Amniotic epithelial cell (primary cell): Measurements from ENCODE around the gene IGSF11.
"Not testable (repeated sequence)": the region's sequence is repeated elsewhere in the genome, so short reads cannot be mapped to it uniquely, and the experiment has no call there.

ENCODE experiments used
- DNase-seq: peaks from one replicate; pipeline ENCODE4 v3.0.0-alpha.2; 2010; ENCODE audit warnings: low read depth

IGSF11 gene

GRCh38 chr3:118988198-118989130 lies 46.2 kb downstream of the IGSF11 start:
- DNase-seq: no peak

GRCh38 chr3:118987477-118987876 lies 47.2 kb downstream of the IGSF11 start:
- DNase-seq: peak; percentile 10

GRCh38 chr3:118986734-118987133 lies 47.9 kb downstream of the IGSF11 start:
- no peak for DNase-seq

GRCh38 chr3:118984699-118985098 lies 49.9 kb downstream of the IGSF11 start:
- DNase-seq: no peak

GRCh38 chr3:118981494-118982134 lies 53.0 kb downstream of the IGSF11 start:
- DNase-seq: no peak

GRCh38 chr3:118980832-118981231 lies 53.8 kb downstream of the IGSF11 start:
- no peak for DNase-seq

- DNase-seq: no peak
Observed at GRCh38 chr3:118978393-118978758, 56.3 kb downstream of the IGSF11 start.

- no peak for DNase-seq
Observed at GRCh38 chr3:118977671-118978392, 56.8 kb downstream of the IGSF11 start.

- no peak for DNase-seq
Observed at GRCh38 chr3:118977118-118977517, 57.5 kb downstream of the IGSF11 start.

GRCh38 chr3:118975476-118975875 lies 59.2 kb downstream of the IGSF11 start:
- not testable (repeated sequence) for DNase-seq

- DNase-seq: peak; percentile 0
Observed at GRCh38 chr3:118974356-118975097, 60.1 kb downstream of the IGSF11 start.

GRCh38 chr3:118973050-118973449 lies 61.6 kb downstream of the IGSF11 start:
- DNase-seq: no peak

- DNase-seq: no peak
Observed at GRCh38 chr3:118970819-118971218, 63.8 kb downstream of the IGSF11 start.

- no peak for DNase-seq
Observed at GRCh38 chr3:118968640-118969039, 66.0 kb downstream of the IGSF11 start.

- DNase-seq: no peak
Observed at GRCh38 chr3:118968111-118968510, 66.5 kb downstream of the IGSF11 start.

- no peak for DNase-seq
Observed at GRCh38 chr3:118966700-118967099, 67.9 kb downstream of the IGSF11 start.

GRCh38 chr3:118963711-118964110 lies 70.9 kb downstream of the IGSF11 start:
- no peak for DNase-seq

- peak; percentile 1 for DNase-seq
Observed at GRCh38 chr3:118960876-118961450, 73.7 kb downstream of the IGSF11 start.

- DNase-seq: no peak
Observed at GRCh38 chr3:118955914-118956556, 78.6 kb downstream of the IGSF11 start.

- no peak for DNase-seq
Observed at GRCh38 chr3:118951089-118951488, 83.6 kb downstream of the IGSF11 start.

GRCh38 chr3:118949113-118949760 lies 85.4 kb downstream of the IGSF11 start:
- DNase-seq: no peak
